ENCODE measurements around the gene RETREG2. TPM values are rescaled to one million over a fixed set of nuclear protein-coding genes. Genes with fewer than 3 reads are reported as not detected.

Gene RETREG2
- total RNA-seq, 2 donors from 2014 or later: 94.4 to 116 TPM

DNA sequence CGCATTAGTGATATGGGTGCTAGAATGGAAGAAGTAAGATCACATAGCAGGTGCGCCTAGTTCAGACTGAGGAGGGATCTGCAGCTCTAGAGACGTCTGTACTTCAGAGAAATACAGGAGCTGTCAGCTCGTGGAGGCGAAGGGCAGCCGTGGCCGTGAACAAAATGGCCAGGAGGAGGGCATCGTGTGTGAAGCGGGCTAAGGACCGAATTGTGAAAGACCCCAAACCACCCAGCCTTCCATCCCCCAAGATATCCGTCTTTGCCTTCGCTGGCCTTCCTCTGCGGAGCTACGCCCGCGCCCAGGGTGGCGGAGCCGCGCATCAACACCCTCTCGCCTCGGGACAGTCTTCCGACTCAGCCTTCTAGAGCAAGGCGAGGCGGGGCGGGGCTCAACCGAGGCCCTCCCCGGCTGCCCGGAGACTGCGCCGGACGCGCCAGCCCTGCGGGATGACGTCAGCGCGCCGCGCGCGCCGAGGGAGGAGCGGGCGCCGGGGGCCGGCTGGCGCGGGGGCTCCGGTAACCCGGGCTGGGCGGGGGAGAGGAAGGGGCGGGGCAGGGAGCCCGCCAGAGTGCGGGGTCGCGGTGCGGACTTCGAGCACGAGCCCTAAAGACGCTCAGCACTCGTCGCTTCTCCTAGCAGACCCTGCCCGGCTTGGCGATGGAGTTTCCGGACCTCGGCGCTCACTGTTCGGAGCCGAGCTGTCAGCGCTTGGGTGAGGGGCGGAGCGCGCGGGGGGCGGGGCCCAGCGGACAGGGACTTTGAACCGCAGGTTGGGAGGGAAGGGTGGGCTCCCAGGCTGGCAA, 28.5 kb downstream of the RETREG2 start, which contains the start of gene ZFAND2B:
ZFAND2B (plus strand) TSS at position 455 of the 806 bp plus-strand sequence; CDS start at position 661, 206 bp downstream.
- intact Hi-C loops (cut with DNase I): loop anchor here (2.0 kb wide), 1 partner anchor 28 kb away; the partner anchor contains the start of gene RETREG2
- TF ChIP-seq, protein P1, sequence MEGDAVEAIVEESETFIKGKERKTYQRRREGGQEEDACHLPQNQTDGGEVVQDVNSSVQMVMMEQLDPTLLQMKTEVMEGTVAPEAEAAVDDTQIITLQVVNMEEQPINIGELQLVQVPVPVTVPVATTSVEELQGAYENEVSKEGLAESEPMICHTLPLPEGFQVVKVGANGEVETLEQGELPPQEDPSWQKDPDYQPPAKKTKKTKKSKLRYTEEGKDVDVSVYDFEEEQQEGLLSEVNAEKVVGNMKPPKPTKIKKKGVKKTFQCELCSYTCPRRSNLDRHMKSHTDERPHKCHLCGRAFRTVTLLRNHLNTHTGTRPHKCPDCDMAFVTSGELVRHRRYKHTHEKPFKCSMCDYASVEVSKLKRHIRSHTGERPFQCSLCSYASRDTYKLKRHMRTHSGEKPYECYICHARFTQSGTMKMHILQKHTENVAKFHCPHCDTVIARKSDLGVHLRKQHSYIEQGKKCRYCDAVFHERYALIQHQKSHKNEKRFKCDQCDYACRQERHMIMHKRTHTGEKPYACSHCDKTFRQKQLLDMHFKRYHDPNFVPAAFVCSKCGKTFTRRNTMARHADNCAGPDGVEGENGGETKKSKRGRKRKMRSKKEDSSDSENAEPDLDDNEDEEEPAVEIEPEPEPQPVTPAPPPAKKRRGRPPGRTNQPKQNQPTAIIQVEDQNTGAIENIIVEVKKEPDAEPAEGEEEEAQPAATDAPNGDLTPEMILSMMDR (IDR thresholded peaks at IDR 0.05): no peak
- H3K9me3 ChIP-seq: no peaks in the 10 kb centered on the region
- H3K27ac ChIP-seq: peak within 1 kb of the TSS; percentile 92
- peak within 1 kb of the TSS; percentile 57 for H3K4me3 ChIP-seq
- peak within 1 kb of the TSS; percentile 86 to 92 for H3K9ac ChIP-seq (ENCODE audit: low read depth in 2 of 2, low read length in 2 of 2)
- H3K36me3 ChIP-seq: no peaks in the 10 kb centered on the region
- H3K27me3 ChIP-seq: no peaks in the 10 kb centered on the region
- no peaks in the 10 kb centered on the region for H3K4me1 ChIP-seq
- DNase-seq: peak; percentile 97

GRCh38 chr2:219207134-219207883, 29.2 kb downstream of the RETREG2 start:
- H3K27ac ChIP-seq: peak overlapping the region; percentile 92
- peak overlapping the region; percentile 15 to 83 for H3K9ac ChIP-seq (ENCODE audit: low read depth in 2 of 2, low read length in 2 of 2)
- no peaks in the 10 kb centered on the region for H3K4me1 ChIP-seq
- no peak for DNase-seq
- H3K36me3 ChIP-seq: no peaks in the 10 kb centered on the region
- intact Hi-C loops (cut with DNase I): loop anchor here (2.0 kb wide), 1 partner anchor 29 kb away; the partner anchor contains the start of gene RETREG2
- no peaks in the 10 kb centered on the region for H3K9me3 ChIP-seq
- TF ChIP-seq, protein P1 (IDR thresholded peaks at IDR 0.05): no peak
- peak overlapping the region; percentile 57 for H3K4me3 ChIP-seq
- H3K27me3 ChIP-seq: no peaks in the 10 kb centered on the region

DNA sequence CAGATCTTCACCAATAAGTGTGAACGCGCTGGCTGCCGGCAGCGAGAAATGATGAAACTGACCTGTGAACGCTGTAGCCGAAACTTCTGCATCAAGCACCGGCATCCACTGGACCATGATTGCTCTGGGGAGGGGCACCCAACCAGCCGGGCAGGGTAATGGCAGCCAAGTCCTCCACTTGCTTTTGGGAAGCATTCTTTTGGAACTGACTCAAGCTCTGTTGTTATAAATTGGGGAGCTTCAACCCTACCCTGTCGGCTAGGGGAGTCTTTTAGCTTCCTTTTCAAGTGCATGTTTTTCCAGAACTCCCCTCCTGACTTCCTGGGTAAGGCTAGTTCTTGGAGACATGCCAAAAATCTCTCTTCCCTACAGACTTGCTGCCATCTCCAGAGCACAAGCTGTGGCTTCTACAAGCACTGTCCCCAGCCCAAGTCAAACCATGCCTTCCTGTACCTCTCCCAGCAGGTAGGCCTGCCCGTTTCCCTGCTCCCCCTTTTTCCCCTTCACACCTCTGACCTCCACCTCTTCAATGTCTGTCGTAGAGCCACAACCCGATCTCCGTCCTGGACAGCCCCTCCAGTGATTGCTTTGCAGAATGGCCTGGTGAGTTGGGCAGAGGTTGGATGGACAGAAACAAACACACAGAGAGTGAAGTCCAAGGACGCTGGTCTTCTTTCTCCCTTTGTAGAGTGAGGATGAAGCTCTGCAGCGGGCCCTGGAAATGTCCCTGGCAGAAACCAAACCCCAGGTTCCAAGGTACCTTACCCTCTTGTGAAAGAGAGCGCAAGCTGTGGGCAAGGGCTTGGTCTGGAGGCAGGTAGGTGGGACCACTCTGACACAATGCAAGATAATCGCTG, 30.0 kb downstream of the RETREG2 start:
- Histone ChIP-seq H3K27me3 (no peaks in the 10 kb centered on the region), H3K36me3 (no peaks in the 10 kb centered on the region), H3K4me1 (no peaks in the 10 kb centered on the region), H3K27ac (peak overlapping the region; percentile 92), H3K4me3 (no peak overlapping the region), H3K9me3 (no peaks in the 10 kb centered on the region), H3K9ac (ENCODE audit: low read depth in 2 of 2, low read length in 2 of 2) (peak overlapping the region in 1 of 2 donors; percentile 14)
- peak; percentile 29 for DNase-seq
- intact Hi-C loops (cut with DNase I): loop anchor here (2.0 kb wide), 1 partner anchor 29 kb away; the partner anchor contains the start of gene RETREG2
- TF ChIP-seq, protein P1 (IDR thresholded peaks at IDR 0.05): no peak

DNA sequence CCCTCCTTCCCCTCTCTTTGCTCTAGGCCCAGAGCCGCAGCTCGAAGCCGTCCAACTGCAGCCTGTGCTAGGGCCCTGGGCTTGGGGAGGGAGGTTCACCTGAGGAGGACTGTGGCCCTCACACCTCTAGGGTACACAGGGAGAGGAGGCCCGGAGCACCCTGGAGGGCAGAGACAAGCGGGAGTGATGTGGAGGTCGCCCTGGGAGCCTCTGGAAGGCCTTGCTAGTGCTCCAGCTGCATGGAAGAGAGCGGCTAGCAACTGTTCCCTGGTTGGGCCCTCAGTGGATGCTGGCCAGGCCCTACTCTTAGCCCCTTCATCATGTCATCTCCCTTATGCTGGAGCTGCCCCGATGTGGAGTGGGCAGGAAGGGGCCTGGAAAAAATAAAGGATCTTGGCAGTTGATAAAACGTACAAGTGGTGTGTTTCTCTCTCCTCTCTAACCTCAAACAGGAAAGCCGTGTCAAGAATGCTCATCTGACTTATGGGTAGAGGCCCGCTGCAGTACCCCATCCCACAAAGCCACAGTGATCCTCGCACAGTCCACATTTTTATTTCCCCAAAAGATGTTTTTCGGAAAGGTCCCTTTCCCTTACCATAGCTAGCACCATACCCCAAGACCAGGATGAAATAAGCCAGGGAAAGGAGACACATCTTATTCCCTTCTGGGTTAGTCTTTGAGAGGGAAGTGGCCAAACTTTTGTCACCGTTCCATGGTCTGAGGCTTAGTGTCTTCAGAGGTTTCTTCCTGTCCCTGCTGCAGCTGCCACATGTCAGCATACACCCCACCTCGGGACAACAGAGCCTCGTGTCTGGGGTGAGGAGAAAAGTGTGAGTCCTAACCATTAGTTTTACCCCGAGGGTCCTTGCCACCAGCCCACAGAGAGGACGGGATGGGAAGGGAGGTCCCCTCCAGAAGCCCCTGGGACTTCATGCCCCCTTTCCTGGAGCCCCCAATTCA, 31.4 kb downstream of the RETREG2 start:
- no peak for DNase-seq
- TF ChIP-seq, protein P1 (IDR thresholded peaks at IDR 0.05): no peak
- Histone ChIP-seq H3K36me3 (no peaks in the 10 kb centered on the region), H3K9me3 (no peaks in the 10 kb centered on the region), H3K4me1 (no peaks in the 10 kb centered on the region), H3K9ac (ENCODE audit: low read depth in 2 of 2, low read length in 2 of 2) (no peak overlapping the region), H3K27ac (no peak overlapping the region), H3K27me3 (no peaks in the 10 kb centered on the region), H3K4me3 (no peak overlapping the region)
- intact Hi-C loops (cut with DNase I): no loop called here

Measured in colonic mucosa (tissue), 4 donors.